Peyer's patch (tissue), 4 donors: ENCODE results near the gene DHX57. TPM values are rescaled to one million over a fixed set of nuclear protein-coding genes. Genes with fewer than 3 reads are reported as not detected.
A peak's percentile ranks its signal among the peaks of the same experiment; 100 is the strongest.
"Not testable (repeated sequence)": the region's sequence is repeated elsewhere in the genome, so short reads cannot be mapped to it uniquely, and the experiment has no call there.

Experiments used
- DNase-seq, 3 donors: peaks; one replicate each; pipeline ENCODE4 v3.0.0-alpha.2; 2017 to 2019
- H3K27ac ChIP-seq, 4 donors: fragments of 200-600 bp; sonication (generic); one replicate each; pipeline ENCODE4 v1.5.1; 2016 to 2019
- H3K27me3 ChIP-seq, 2 donors: fragments of 200-600 bp; sonication (generic); one replicate each; pipeline ENCODE4 v1.5.1; 2019
- H3K36me3 ChIP-seq, 3 donors: fragments of 200-600 bp; sonication (generic); one replicate each; pipeline ENCODE4 v1.5.1; 2016 to 2019
- H3K4me1 ChIP-seq, 4 donors: fragments of 200-600 bp; sonication (generic); one replicate each; pipeline ENCODE4 v1.5.1; 2016 to 2019
- H3K4me3 ChIP-seq, 4 donors: fragments of 200-600 bp; sonication (generic); 1 replicate in 3 of 4; 2 replicates in 1 of 4; pipeline ENCODE4 v1.5.1; 2016 to 2019; ENCODE audit warnings: mild to moderate bottlenecking in 1 of 4
- H3K9me3 ChIP-seq, 4 donors: fragments of 200-600 bp; sonication (generic); one replicate each; pipeline ENCODE4 v1.5.1; 2016 to 2019; ENCODE audit warnings: mild to moderate bottlenecking in 1 of 4
- CTCF ChIP-seq, 6 experiments: fragments of 450-650 bp in 4 of 6; fragments of 200-600 bp in 2 of 6; sonication (generic) in 1 of 6; IDR thresholded peaks; one replicate each; pipeline ENCODE4 v1.5.1; 2017 to 2019; ENCODE audit warnings: antibody characterized with exemption in 6 of 6, mild to moderate bottlenecking in 3 of 6, moderate library complexity in 1 of 6
- POLR2A ChIP-seq, 2 donors: fragments of 450-650 bp; IDR thresholded peaks; one replicate each; pipeline ENCODE4 v1.5.1; 2017; ENCODE audit warnings: antibody characterized with exemption in 2 of 2, mild to moderate bottlenecking in 2 of 2, moderate library complexity in 2 of 2
- total RNA-seq, 4 donors: library from RNA; depleted of rRNA; stranded (reverse); fragments of >200 nt; gene quantifications; one replicate each; pipeline ENCODE4 v1.1.0, GENCODE V29; 2016

Gene DHX57
- total RNA-seq, 4 donors from 2014 or later: 4.5 to 69.3 (median 7.3) TPM

DNA sequence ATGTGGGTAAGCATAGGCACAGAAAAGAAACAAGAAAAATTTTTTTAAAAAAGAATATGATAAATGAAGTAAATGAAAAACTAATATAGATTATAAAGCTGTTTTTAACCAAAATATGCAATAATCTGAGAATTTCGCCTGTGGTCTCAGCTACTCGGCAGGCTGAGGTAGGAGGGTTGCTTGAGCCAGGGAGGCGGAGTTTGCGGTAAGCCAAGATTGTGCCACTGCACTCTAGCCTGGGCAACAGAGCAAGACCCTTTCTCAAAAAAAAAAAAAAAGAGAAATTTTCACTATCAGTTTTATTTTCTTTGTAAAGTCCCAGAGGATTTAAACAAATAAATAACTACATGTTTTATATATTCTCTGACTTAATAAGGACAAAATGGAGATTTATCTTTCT lies 47.3 kb downstream of the DHX57 start:
- H3K4me1 ChIP-seq: no peaks in the 10 kb centered on the region
- TF ChIP-seq CTCF (IDR thresholded peaks at IDR 0.05): no peak
- no peak for TF ChIP-seq POLR2A (IDR thresholded peaks at IDR 0.05)
- no peaks in the 10 kb centered on the region for H3K9me3 ChIP-seq
- no peak overlapping the region for H3K4me3 ChIP-seq
- H3K36me3 ChIP-seq: peaks cover 0 to 35% (median 0%) of the 10 kb centered on the region in 3 donors
- no peak overlapping the region for H3K27ac ChIP-seq
- DNase-seq: no peak
- no peaks in the 10 kb centered on the region for H3K27me3 ChIP-seq

DNA sequence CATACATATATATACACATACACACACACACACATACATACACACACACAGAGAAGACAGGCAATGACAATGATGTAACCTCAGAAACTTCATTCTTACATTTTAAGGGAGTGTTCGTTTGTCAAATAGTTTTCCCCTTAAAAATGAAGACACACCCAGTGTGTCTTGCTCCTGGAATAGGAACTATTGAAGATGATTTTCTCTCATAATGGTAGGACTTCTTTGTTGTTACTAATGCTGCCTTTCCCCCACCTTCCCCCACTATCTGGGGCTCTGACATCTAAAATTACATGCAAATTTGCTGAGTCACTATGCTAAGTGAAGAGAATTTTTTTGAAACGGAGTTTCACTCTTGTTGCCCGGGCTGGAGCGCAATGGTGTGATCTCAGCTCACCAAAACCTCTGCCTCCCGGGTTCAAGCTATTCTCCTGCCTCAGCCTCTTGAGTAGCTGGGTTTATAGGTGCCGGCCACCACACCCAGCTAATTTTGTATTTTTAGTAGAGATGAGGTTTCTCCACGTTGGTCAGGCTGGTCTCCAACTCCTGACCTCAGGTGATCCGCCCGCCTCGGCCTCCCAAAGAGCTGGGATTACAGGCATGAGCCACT lies 48.1 kb downstream of the DHX57 start:
- H3K36me3 ChIP-seq: peaks cover 0 to 35% (median 0%) of the 10 kb centered on the region in 3 donors
- H3K4me3 ChIP-seq, H3K9me3 ChIP-seq, H3K4me1 ChIP-seq, H3K27me3 ChIP-seq, H3K27ac ChIP-seq, DNase-seq: not testable (repeated sequence)

GRCh38 chr2:38825956-38826355 lies 49.8 kb downstream of the DHX57 start:
- Histone ChIP-seq H3K9me3 (no peaks in the 10 kb centered on the region), H3K27me3 (no peaks in the 10 kb centered on the region), H3K36me3 (peaks cover 0 to 37% (median 0%) of the 10 kb centered on the region in 3 donors), H3K4me1 (no peaks in the 10 kb centered on the region), H3K27ac (no peak overlapping the region), H3K4me3 (no peak overlapping the region)
- TF ChIP-seq CTCF (IDR thresholded peaks at IDR 0.05): no peak
- TF ChIP-seq POLR2A (IDR thresholded peaks at IDR 0.05): no peak
- no peak for DNase-seq

GRCh38 chr2:38824906-38825305 lies 50.8 kb downstream of the DHX57 start:
- DNase-seq: no peak
- no peaks in the 10 kb centered on the region for H3K27me3 ChIP-seq
- H3K27ac ChIP-seq: no peak overlapping the region
- TF ChIP-seq CTCF (IDR thresholded peaks at IDR 0.05): no peak
- no peak for TF ChIP-seq POLR2A (IDR thresholded peaks at IDR 0.05)
- no peaks in the 10 kb centered on the region for H3K9me3 ChIP-seq
- no peaks in the 10 kb centered on the region for H3K4me1 ChIP-seq
- peaks cover 0 to 37% (median 0%) of the 10 kb centered on the region in 3 donors for H3K36me3 ChIP-seq
- no peak overlapping the region for H3K4me3 ChIP-seq

- DNase-seq: no peak
- TF ChIP-seq POLR2A (IDR thresholded peaks at IDR 0.05) (no peak), CTCF (IDR thresholded peaks at IDR 0.05) (no peak)
- peaks cover 0 to 37% (median 0%) of the 10 kb centered on the region in 3 donors for H3K36me3 ChIP-seq
Measured at GRCh38 chr2:38823386-38823785, 52.3 kb downstream of the DHX57 start.

GRCh38 chr2:38818565-38818964 lies 57.2 kb downstream of the DHX57 start:
- TF ChIP-seq POLR2A (IDR thresholded peaks at IDR 0.05) (no peak), CTCF (IDR thresholded peaks at IDR 0.05) (peak in 3 of 6 experiments; percentile 23 to 47 (median 31))
- no peak for DNase-seq
- no peaks in the 10 kb centered on the region for H3K27me3 ChIP-seq
- peaks cover 0 to 21% (median 0%) of the 10 kb centered on the region in 3 donors for H3K36me3 ChIP-seq
- H3K4me3 ChIP-seq: no peak overlapping the region
- H3K4me1 ChIP-seq: no peaks in the 10 kb centered on the region
- H3K27ac ChIP-seq: no peak overlapping the region
- H3K9me3 ChIP-seq: no peaks in the 10 kb centered on the region

More at GRCh38 chr2:38823386-38823785, 52.3 kb downstream of the DHX57 start:
- Histone ChIP-seq H3K4me3 (no peak overlapping the region), H3K27ac (no peak overlapping the region), H3K27me3 (no peaks in the 10 kb centered on the region), H3K4me1 (no peaks in the 10 kb centered on the region), H3K9me3 (no peaks in the 10 kb centered on the region)
